ENCODE results near the gene ITM2C. TPM values are rescaled to one million over a fixed set of nuclear protein-coding genes. Genes with fewer than 3 reads are reported as not detected.

The ITM2C gene
- total and polyA plus RNA-seq, 2 donors, result 174 to 230 TPM

Other genes with a start within 250 kb of the ITM2C start
- gene CAB39, start 152.1 kb upstream of the ITM2C start, total RNA-seq, result 90.5 TPM
- gene CAB39, start 152.1 kb upstream of the ITM2C start, polyA plus RNA-seq, result 42.9 TPM
- 0.05 TPM for gene GPR55, start 60.3 kb downstream of the ITM2C start, total RNA-seq
- 0.22 TPM for gene GPR55, start 60.3 kb downstream of the ITM2C start, polyA plus RNA-seq
- not detected for gene SPATA3, start 131.2 kb downstream of the ITM2C start, total RNA-seq
- not detected for gene SPATA3, start 131.2 kb downstream of the ITM2C start, polyA plus RNA-seq
- gene C2orf72, start 172.6 kb downstream of the ITM2C start, total RNA-seq, result 3.7 TPM
- gene C2orf72, start 172.6 kb downstream of the ITM2C start, polyA plus RNA-seq, result 0.91 TPM
- gene PSMD1, start 191.9 kb downstream of the ITM2C start, total RNA-seq, result 81.7 TPM
- 43.9 TPM for gene PSMD1, start 191.9 kb downstream of the ITM2C start, polyA plus RNA-seq

Data from urinary bladder (tissue), 2 donors.